ENCODE results near the gene ZNF174. TPM values are rescaled to one million over a fixed set of nuclear protein-coding genes. Genes with fewer than 3 reads are reported as not detected.
A peak's percentile ranks its signal among the peaks of the same experiment; 100 is the strongest.

ZNF174 gene
- polyA plus RNA-seq, 1 donor from 2014 or later, result 13.0 TPM

DNA sequence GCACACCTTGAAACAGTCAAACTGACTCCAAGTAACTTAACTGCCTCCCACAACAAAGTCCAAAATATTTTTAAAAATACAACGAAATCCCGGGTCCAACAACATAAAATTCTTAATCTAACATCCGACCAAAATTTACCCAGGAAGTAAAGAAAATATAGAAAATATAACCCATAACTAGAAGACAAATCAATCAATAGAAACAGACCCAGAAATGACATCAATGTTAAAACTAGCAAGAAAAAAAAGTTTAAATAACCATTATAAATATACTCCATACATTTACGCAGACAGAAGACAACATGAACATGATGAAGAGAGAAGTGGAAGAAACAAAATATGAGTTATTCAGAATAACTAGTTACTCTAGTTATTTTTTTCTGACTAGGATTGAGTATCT is 38.6 kb downstream of the ZNF174 start:
- no peak overlapping the region for H3K27ac ChIP-seq (ENCODE audit: low read length)
- H3K4me3 ChIP-seq (ENCODE audit: low read length), result no peak overlapping the region
- no peaks in the 10 kb centered on the region for H3K9me2 ChIP-seq (ENCODE audit: insufficient read depth, low read length)
- no peak overlapping the region for H3K4me2 ChIP-seq (ENCODE audit: low read length)
- H2AFZ ChIP-seq (ENCODE audit: low read depth, low read length), result no peak overlapping the region
- no peaks in the 10 kb centered on the region for H3K27me3 ChIP-seq (ENCODE audit: insufficient read depth, low read depth, low read length)
- H3K36me3 ChIP-seq (ENCODE audit: insufficient read depth, low read length), result no peaks in the 10 kb centered on the region
- H3F3A ChIP-seq (ENCODE audit: insufficient read depth, low read length, poor library complexity, severe bottlenecking), result no peaks in the 10 kb centered on the region
- H4K20me1 ChIP-seq (ENCODE audit: insufficient read depth), result no peaks in the 10 kb centered on the region
- H3K79me2 ChIP-seq (replicated peaks; ENCODE audit: insufficient read depth, low read length), result peaks cover 6% of the 10 kb centered on the region
- no peaks in the 10 kb centered on the region for H3K9me3 ChIP-seq (ENCODE audit: low read length)
- TF ChIP-seq SMC3 (conservative IDR thresholded peaks at IDR 0.05; ENCODE audit: poor library complexity), result no peak
- no peak overlapping the region for H3K9ac ChIP-seq (ENCODE audit: low read length)

DNA sequence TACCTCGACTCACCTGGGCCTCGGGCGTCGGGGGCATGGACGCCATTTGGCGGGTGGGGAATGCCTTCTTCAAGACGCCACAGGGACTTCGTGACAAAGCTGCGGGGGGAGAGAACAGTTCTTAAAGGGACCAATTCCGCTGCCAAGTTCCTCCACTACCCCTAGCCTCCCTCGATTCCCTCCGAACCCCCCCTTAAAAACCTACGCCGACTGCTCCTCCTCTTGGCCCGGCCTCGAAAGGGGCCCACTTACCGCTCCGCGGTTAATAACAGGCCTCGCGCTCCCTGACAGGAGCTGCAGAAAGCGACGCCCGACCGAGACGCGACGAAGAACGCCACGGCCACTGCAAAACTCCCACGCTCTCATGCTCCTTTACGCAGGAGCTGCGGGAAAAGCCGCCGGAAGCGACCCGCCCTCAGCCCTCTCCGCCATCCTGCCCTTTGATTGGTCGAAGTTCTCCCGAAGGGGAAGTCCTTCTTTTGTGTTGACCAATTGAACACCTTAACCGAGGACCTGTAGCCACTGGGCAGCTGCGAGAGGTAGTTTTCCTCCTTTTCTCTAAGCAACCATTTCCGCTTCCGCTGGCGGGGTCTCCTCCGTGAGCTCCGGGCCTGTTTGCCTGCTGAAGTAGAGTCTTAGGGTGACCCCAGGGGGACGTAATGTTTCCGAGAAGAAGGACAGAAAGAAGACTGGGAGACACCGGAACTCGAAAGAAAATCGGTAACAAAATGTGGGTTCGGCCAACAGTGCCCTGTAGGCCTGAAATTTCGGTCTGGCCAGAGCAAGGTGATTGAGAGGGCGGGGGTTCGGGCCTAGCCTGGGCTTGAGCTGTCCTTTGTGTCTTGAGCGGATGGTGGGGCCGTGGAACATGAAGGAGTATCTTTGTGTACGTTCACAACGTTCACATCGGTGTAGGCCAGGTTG is 42.4 kb downstream of the ZNF174 start, which contains the start of the genes NAA60 and ZNF597:
Gene NAA60 (plus strand): TSS at position 573 of the 924 bp plus-strand sequence. CDS start 32,548 bp downstream, outside the sequence.
Gene ZNF597 (minus strand): TSS at position 397 of the 924 bp plus-strand sequence. CDS start 351 bp downstream, at position 46.
- H3K9me2 ChIP-seq (ENCODE audit: insufficient read depth, low read length), result no peaks in the 10 kb centered on the region
- H3K4me3 ChIP-seq (ENCODE audit: low read length), result peak within 1 kb of the TSS; percentile 71
- H3K9me3 ChIP-seq (ENCODE audit: low read length), result no peaks in the 10 kb centered on the region
- peak within 1 kb of the TSS; percentile 75 for H3K27ac ChIP-seq (ENCODE audit: low read length)
- H3K36me3 ChIP-seq (ENCODE audit: insufficient read depth, low read length), result no peaks in the 10 kb centered on the region
- H2AFZ ChIP-seq (ENCODE audit: low read depth, low read length), result peak within 1 kb of the TSS; percentile 46
- H3K9ac ChIP-seq (ENCODE audit: low read length), result peak within 1 kb of the TSS; percentile 74
- H3F3A ChIP-seq (ENCODE audit: insufficient read depth, low read length, poor library complexity, severe bottlenecking), result no peaks in the 10 kb centered on the region
- no peak for TF ChIP-seq RAD21 (conservative IDR thresholded peaks at IDR 0.05)
- TF ChIP-seq, protein P1, sequence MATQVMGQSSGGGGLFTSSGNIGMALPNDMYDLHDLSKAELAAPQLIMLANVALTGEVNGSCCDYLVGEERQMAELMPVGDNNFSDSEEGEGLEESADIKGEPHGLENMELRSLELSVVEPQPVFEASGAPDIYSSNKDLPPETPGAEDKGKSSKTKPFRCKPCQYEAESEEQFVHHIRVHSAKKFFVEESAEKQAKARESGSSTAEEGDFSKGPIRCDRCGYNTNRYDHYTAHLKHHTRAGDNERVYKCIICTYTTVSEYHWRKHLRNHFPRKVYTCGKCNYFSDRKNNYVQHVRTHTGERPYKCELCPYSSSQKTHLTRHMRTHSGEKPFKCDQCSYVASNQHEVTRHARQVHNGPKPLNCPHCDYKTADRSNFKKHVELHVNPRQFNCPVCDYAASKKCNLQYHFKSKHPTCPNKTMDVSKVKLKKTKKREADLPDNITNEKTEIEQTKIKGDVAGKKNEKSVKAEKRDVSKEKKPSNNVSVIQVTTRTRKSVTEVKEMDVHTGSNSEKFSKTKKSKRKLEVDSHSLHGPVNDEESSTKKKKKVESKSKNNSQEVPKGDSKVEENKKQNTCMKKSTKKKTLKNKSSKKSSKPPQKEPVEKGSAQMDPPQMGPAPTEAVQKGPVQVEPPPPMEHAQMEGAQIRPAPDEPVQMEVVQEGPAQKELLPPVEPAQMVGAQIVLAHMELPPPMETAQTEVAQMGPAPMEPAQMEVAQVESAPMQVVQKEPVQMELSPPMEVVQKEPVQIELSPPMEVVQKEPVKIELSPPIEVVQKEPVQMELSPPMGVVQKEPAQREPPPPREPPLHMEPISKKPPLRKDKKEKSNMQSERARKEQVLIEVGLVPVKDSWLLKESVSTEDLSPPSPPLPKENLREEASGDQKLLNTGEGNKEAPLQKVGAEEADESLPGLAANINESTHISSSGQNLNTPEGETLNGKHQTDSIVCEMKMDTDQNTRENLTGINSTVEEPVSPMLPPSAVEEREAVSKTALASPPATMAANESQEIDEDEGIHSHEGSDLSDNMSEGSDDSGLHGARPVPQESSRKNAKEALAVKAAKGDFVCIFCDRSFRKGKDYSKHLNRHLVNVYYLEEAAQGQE (IDR thresholded peaks at IDR 0.05; ENCODE audit: borderline replicate concordance), result peak; percentile 21
- peak; percentile 91 for TF ChIP-seq MXI1 (conservative IDR thresholded peaks at IDR 0.05; ENCODE audit: poor library complexity, severe bottlenecking)
- peak; percentile 78 for TF ChIP-seq POLR2AphosphoS5 (IDR thresholded peaks at IDR 0.05)
- no peaks in the 10 kb centered on the region for H3K27me3 ChIP-seq (ENCODE audit: insufficient read depth, low read depth, low read length)
- no peaks in the 10 kb centered on the region for H4K20me1 ChIP-seq (ENCODE audit: insufficient read depth)
- H3K4me2 ChIP-seq (ENCODE audit: low read length), result peak within 1 kb of the TSS; percentile 51
- H3K79me2 ChIP-seq (replicated peaks; ENCODE audit: insufficient read depth, low read length), result peaks cover 10% of the 10 kb centered on the region

DNA sequence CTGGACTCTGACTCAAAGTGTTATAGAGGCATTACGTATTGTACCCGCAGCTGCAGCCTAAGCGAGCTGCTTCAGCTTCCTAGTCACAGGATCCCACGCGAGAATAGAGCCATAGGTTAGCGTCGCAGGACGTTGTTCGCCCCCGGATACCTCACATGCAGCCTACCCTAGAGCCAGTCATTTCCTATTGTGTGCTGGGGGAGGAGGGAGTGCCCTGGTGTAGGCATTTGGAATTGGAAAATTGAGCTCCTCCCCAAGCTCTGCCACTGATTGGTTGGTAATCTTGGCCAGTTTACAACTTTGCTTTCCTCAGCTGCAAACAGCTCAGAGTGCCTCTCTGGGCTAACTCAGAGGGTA is 43.0 kb downstream of the ZNF174 start:
- Histone ChIP-seq H3K27ac (ENCODE audit: low read length) (peak overlapping the region; percentile 75), H3K4me2 (ENCODE audit: low read length) (no peak overlapping the region), H3K36me3 (ENCODE audit: insufficient read depth, low read length) (no peaks in the 10 kb centered on the region), H3F3A (ENCODE audit: insufficient read depth, low read length, poor library complexity, severe bottlenecking) (no peaks in the 10 kb centered on the region), H3K27me3 (ENCODE audit: insufficient read depth, low read depth, low read length) (no peaks in the 10 kb centered on the region), H3K9me3 (ENCODE audit: low read length) (no peaks in the 10 kb centered on the region), H3K9ac (ENCODE audit: low read length) (peak overlapping the region; percentile 74), H4K20me1 (ENCODE audit: insufficient read depth) (no peaks in the 10 kb centered on the region), H3K4me3 (ENCODE audit: low read length) (peak overlapping the region; percentile 71), H3K79me2 (replicated peaks; ENCODE audit: insufficient read depth, low read length) (peaks cover 10% of the 10 kb centered on the region), H3K9me2 (ENCODE audit: insufficient read depth, low read length) (no peaks in the 10 kb centered on the region), H2AFZ (ENCODE audit: low read depth, low read length) (peak overlapping the region; percentile 46)
- no peak for TF ChIP-seq EP300 (conservative IDR thresholded peaks at IDR 0.05; ENCODE audit: poor library complexity, severe bottlenecking)
- TF ChIP-seq EZH2 (IDR thresholded peaks at IDR 0.05; ENCODE audit: borderline replicate concordance, insufficient read depth, low read length, poor library complexity, severe bottlenecking), result no peak
- TF ChIP-seq, protein P1 (IDR thresholded peaks at IDR 0.05; ENCODE audit: borderline replicate concordance), result no peak
- TF ChIP-seq RAD21 (conservative IDR thresholded peaks at IDR 0.05), result no peak
- TF ChIP-seq SMC3 (conservative IDR thresholded peaks at IDR 0.05; ENCODE audit: poor library complexity), result no peak
- TF ChIP-seq TAF1 (IDR thresholded peaks at IDR 0.05; ENCODE audit: low read depth), result no peak
- TF ChIP-seq, protein P2, sequence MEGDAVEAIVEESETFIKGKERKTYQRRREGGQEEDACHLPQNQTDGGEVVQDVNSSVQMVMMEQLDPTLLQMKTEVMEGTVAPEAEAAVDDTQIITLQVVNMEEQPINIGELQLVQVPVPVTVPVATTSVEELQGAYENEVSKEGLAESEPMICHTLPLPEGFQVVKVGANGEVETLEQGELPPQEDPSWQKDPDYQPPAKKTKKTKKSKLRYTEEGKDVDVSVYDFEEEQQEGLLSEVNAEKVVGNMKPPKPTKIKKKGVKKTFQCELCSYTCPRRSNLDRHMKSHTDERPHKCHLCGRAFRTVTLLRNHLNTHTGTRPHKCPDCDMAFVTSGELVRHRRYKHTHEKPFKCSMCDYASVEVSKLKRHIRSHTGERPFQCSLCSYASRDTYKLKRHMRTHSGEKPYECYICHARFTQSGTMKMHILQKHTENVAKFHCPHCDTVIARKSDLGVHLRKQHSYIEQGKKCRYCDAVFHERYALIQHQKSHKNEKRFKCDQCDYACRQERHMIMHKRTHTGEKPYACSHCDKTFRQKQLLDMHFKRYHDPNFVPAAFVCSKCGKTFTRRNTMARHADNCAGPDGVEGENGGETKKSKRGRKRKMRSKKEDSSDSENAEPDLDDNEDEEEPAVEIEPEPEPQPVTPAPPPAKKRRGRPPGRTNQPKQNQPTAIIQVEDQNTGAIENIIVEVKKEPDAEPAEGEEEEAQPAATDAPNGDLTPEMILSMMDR (IDR thresholded peaks at IDR 0.05; ENCODE audit: poor library complexity, severe bottlenecking), result no peak
- TF ChIP-seq POLR2AphosphoS5 (IDR thresholded peaks at IDR 0.05), result no peak
- no peak for TF ChIP-seq MXI1 (conservative IDR thresholded peaks at IDR 0.05; ENCODE audit: poor library complexity, severe bottlenecking)

All from neural cell (in vitro differentiated cells).